PC-3 (cell line): ENCODE results near the gene C1QL3. TPM values are rescaled to one million over a fixed set of nuclear protein-coding genes. Genes with fewer than 3 reads are reported as not detected.

Source experiments
- ATAC-seq: fragments of 200-7000 bp; cut with Tn5 transposase; 2 replicates; pipeline ENCODE4 v1.9.1; 2020; ENCODE audit warnings: mild to moderate bottlenecking, moderate library complexity
- BruUV-seq: library from RNA; stranded (reverse); fragments of 400-500 nt; replicated peaks from 2 replicates; lab custom pipeline; 2021; lab: Mats Ljungman, UMichigan
- CTCF ChIA-PET: fragments of 300-600 bp; sonication (Branson Sonifier 250); formaldehyde crosslinking; loops from one replicate; lab custom pipeline; 2022; ENCODE audit warnings: antibody characterized with exemption; lab: Charles Lee
- POLR2A ChIA-PET: fragments of 300-600 bp; sonication (Branson Sonifier 250); formaldehyde crosslinking; loops from one replicate; lab custom pipeline; 2022; ENCODE audit warnings: antibody characterized with exemption; ENCODE audit not compliant: unreplicated experiment; lab: Charles Lee
- DNase-seq: peaks from one replicate; pipeline ENCODE4 v3.0.0-alpha.2; 2015
- H2AFZ ChIP-seq: fragments of 300-600 bp; sonication (generic); 2 replicates; pipeline ENCODE4 v1.6.0; 2016; ENCODE audit warnings: antibody characterized with exemption, low read length
- H3F3A ChIP-seq: fragments of 300-600 bp; sonication (generic); one replicate; pipeline ENCODE4 v1.6.0; 2017; ENCODE audit warnings: antibody characterized with exemption, low read length, control low read depth, mild to moderate bottlenecking; ENCODE audit not compliant: unreplicated experiment
- H3K27ac ChIP-seq: fragments of 300-600 bp; sonication (generic); 2 replicates; pipeline ENCODE4 v1.5.1; 2016; ENCODE audit warnings: mild to moderate bottlenecking, low read length
- H3K27me3 ChIP-seq: fragments of 300-600 bp; sonication (generic); 2 replicates; pipeline ENCODE4 v1.6.1; 2016; ENCODE audit warnings: low read length, mixed read lengths
- H3K36me3 ChIP-seq: fragments of 300-600 bp; sonication (generic); 2 replicates; pipeline ENCODE4 v1.6.1; 2016; ENCODE audit warnings: low read depth, mixed run types, low read length, mixed read lengths
- H3K4me1 ChIP-seq: fragments of 300-600 bp; sonication (generic); 2 replicates; pipeline ENCODE4 v1.5.1; 2016; ENCODE audit warnings: low read length; ENCODE audit not compliant: insufficient read depth
- H3K4me2 ChIP-seq: fragments of 300-600 bp; sonication (generic); 2 replicates; pipeline ENCODE4 v1.6.0; 2016; ENCODE audit warnings: low read length
- H3K4me3 ChIP-seq: fragments of 300-600 bp; sonication (generic); 2 replicates; pipeline ENCODE4 v1.5.1; 2016; ENCODE audit warnings: mild to moderate bottlenecking, low read length, mixed read lengths
- H3K79me2 ChIP-seq: fragments of 300-600 bp; sonication (generic); 2 replicates; pipeline ENCODE4 v1.6.1; 2017; ENCODE audit warnings: low read length, mixed read lengths
- H3K9ac ChIP-seq: fragments of 300-600 bp; sonication (generic); 2 replicates; pipeline ENCODE4 v1.6.0; 2016; ENCODE audit warnings: mild to moderate bottlenecking, low read length
- H3K9me2 ChIP-seq: fragments of 300-600 bp; sonication (generic); replicated peaks from 2 replicates; pipeline ENCODE4 v1.6.1; 2016; ENCODE audit warnings: mixed run types, low read length, mixed read lengths
- H3K9me3 ChIP-seq: fragments of 300-600 bp; sonication (generic); 2 replicates; pipeline ENCODE4 v1.6.1; 2016; ENCODE audit warnings: low read length, mixed read lengths
- H4K20me1 ChIP-seq: fragments of 300-600 bp; sonication (generic); 2 replicates; pipeline ENCODE4 v1.6.1; 2016; ENCODE audit warnings: low read length, mixed read lengths
- CTCF ChIP-seq: fragments of 300-600 bp; sonication (generic); conservative IDR thresholded peaks from 2 replicates; pipeline ENCODE4 v1.5.1; 2017; ENCODE audit warnings: antibody characterized with exemption, low read depth, mild to moderate bottlenecking, low read length
- EZH2 ChIP-seq: fragments of 300-600 bp; sonication (generic); IDR thresholded peaks from one replicate; pipeline ENCODE4 v1.6.1; 2017; ENCODE audit warnings: antibody characterized with exemption, mild to moderate bottlenecking, low read length; ENCODE audit not compliant: unreplicated experiment
- EZH2phosphoT487 ChIP-seq: fragments of 300-600 bp; sonication (generic); IDR thresholded peaks from 2 replicates; pipeline ENCODE4 v1.6.1; 2018; ENCODE audit warnings: mild to moderate bottlenecking, antibody characterized with exemption, low read length, borderline replicate concordance
- intact Hi-C: fragments of 100-400 bp; cut with micrococcal nuclease; formaldehyde crosslinking; loops from 2 replicates; pipeline ENCODE4 v1.9.0; 2023
- total RNA-seq: library from RNA; depleted of rRNA; stranded (reverse); fragments of >200 nt; gene quantifications from 2 replicates; pipeline ENCODE4 v1.2.3, GENCODE V29; 2014

C1QL3 gene
- total RNA-seq, 1 experiment from 2014 or later, result not detected

GRCh38 chr10:16529853-16530252 is 8.2 kb upstream of the C1QL3 start:
- no peak overlapping the region for H3K4me3 ChIP-seq
- POLR2A ChIA-PET, result no interaction called here
- no TSS peak for BruUV-seq

GRCh38 chr10:16527452-16527851 is 5.8 kb upstream of the C1QL3 start:
- H3K4me2 ChIP-seq, result no peak overlapping the region
- H3K27me3 ChIP-seq, result no peaks in the 10 kb centered on the region
- no peak overlapping the region for H2AFZ ChIP-seq
- DNase-seq (no peak), ATAC-seq (no peak)
- no peak overlapping the region for H3K27ac ChIP-seq
- intact Hi-C loops, result no loop called here
- no peaks in the 10 kb centered on the region for H3K9me3 ChIP-seq
- TF ChIP-seq EZH2phosphoT487 (no peak), EZH2 (no peak), CTCF (no peak)
- H3K79me2 ChIP-seq, result no peaks in the 10 kb centered on the region
- H3F3A ChIP-seq, result no peaks in the 10 kb centered on the region
- H3K4me1 ChIP-seq, result no peaks in the 10 kb centered on the region
- BruUV-seq, result no TSS peak
- no peaks in the 10 kb centered on the region for H4K20me1 ChIP-seq
- no peak overlapping the region for H3K9ac ChIP-seq
- H3K36me3 ChIP-seq, result no peaks in the 10 kb centered on the region
- no peaks in the 10 kb centered on the region for H3K9me2 ChIP-seq
- ChIA-PET POLR2A (no interaction called here), CTCF (no interaction called here)
- H3K4me3 ChIP-seq, result no peak overlapping the region

More at GRCh38 chr10:16529853-16530252, 8.2 kb upstream of the C1QL3 start:
- Histone ChIP-seq H3K9me3 (no peaks in the 10 kb centered on the region), H3F3A (no peaks in the 10 kb centered on the region), H3K27me3 (no peaks in the 10 kb centered on the region), H2AFZ (no peak overlapping the region), H3K4me2 (no peak overlapping the region), H3K36me3 (no peaks in the 10 kb centered on the region), H3K27ac (no peak overlapping the region), H4K20me1 (no peaks in the 10 kb centered on the region), H3K9me2 (no peaks in the 10 kb centered on the region), H3K9ac (no peak overlapping the region), H3K79me2 (no peaks in the 10 kb centered on the region), H3K4me1 (no peaks in the 10 kb centered on the region)
- DNase-seq (no peak), ATAC-seq (no peak)
- TF ChIP-seq CTCF (no peak), EZH2phosphoT487 (no peak), EZH2 (no peak)
- CTCF ChIA-PET, result no interaction called here
- intact Hi-C loops, result no loop called here

- Histone ChIP-seq H3K36me3 (no peaks in the 10 kb centered on the region), H3K27me3 (peaks cover 6% of the 10 kb centered on the region; the same call in 1 of the 2 replicates), H3K9me3 (no peaks in the 10 kb centered on the region), H3K9me2 (no peaks in the 10 kb centered on the region), H3K4me2 (peak overlapping the region; percentile 76), H2AFZ (no peak overlapping the region), H3K79me2 (no peaks in the 10 kb centered on the region), H4K20me1 (no peaks in the 10 kb centered on the region), H3F3A (no peaks in the 10 kb centered on the region), H3K9ac (no peak overlapping the region), H3K4me3 (peak overlapping the region; percentile 43), H3K27ac (no peak overlapping the region), H3K4me1 (no peaks in the 10 kb centered on the region)
- CTCF ChIA-PET, result interaction anchor here (0.7 kb wide), 1 partner anchor 656 kb away, joined by 3 read pairs; no protein-coding TSS in a partner anchor
- POLR2A ChIA-PET, result no interaction called here
- TF ChIP-seq EZH2phosphoT487 (no peak), CTCF (peak; percentile 23; the same call in 1 of the 2 replicates)
- peak; percentile 1 for DNase-seq
- ATAC-seq, result peak; percentile 78
- intact Hi-C loops, result no loop called here
- no TSS peak for BruUV-seq
Measured at GRCh38 chr10:16520900-16521299, 779 bp downstream of the C1QL3 start.
